WTC11 (cell line): ENCODE results near the gene USP49.

Source experiments
- FOXJ3 ChIP-seq: sonication (generic); formaldehyde crosslinking; IDR thresholded peaks from 2 replicates; pipeline ENCODE4 v1.9.0; 2021; ENCODE audit warnings: missing genetic modification reagents, mild to moderate bottlenecking, borderline replicate concordance
- ZBTB21 ChIP-seq: sonication (generic); formaldehyde crosslinking; IDR thresholded peaks from 2 replicates; pipeline ENCODE4 v1.8.1; 2023; ENCODE audit warnings: mild to moderate bottlenecking, missing genetic modification reagents, borderline replicate concordance
- TF ChIP-seq, protein P1 (sequence below): sonication (generic); formaldehyde crosslinking; IDR thresholded peaks from 2 replicates; pipeline ENCODE4 v1.8.1; 2022; ENCODE audit warnings: low read depth, mild to moderate bottlenecking, moderate library complexity, missing genetic modification reagents, borderline replicate concordance
- TF ChIP-seq, protein P2 (sequence below): fragments of 200-600 bp; IDR thresholded peaks from 2 replicates; pipeline ENCODE4 v1.8.0; 2022; ENCODE audit warnings: antibody characterized with exemption
- TF ChIP-seq, protein P3 (sequence below): sonication (generic); formaldehyde crosslinking; IDR thresholded peaks from 2 replicates; pipeline ENCODE4 v1.8.0; 2022; ENCODE audit warnings: mild to moderate bottlenecking, missing genetic modification reagents

GRCh38 chr6:41786451-41787218, 108.5 kb downstream of the USP49 start:
- TF ChIP-seq ZBTB21 (CRISPR knock-in tag), result no peak
- TF ChIP-seq, protein P1, sequence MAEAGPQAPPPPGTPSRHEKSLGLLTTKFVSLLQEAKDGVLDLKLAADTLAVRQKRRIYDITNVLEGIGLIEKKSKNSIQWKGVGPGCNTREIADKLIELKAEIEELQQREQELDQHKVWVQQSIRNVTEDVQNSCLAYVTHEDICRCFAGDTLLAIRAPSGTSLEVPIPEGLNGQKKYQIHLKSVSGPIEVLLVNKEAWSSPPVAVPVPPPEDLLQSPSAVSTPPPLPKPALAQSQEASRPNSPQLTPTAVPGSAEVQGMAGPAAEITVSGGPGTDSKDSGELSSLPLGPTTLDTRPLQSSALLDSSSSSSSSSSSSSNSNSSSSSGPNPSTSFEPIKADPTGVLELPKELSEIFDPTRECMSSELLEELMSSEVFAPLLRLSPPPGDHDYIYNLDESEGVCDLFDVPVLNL (CRISPR knock-in tag), result no peak
- TF ChIP-seq, protein P2, sequence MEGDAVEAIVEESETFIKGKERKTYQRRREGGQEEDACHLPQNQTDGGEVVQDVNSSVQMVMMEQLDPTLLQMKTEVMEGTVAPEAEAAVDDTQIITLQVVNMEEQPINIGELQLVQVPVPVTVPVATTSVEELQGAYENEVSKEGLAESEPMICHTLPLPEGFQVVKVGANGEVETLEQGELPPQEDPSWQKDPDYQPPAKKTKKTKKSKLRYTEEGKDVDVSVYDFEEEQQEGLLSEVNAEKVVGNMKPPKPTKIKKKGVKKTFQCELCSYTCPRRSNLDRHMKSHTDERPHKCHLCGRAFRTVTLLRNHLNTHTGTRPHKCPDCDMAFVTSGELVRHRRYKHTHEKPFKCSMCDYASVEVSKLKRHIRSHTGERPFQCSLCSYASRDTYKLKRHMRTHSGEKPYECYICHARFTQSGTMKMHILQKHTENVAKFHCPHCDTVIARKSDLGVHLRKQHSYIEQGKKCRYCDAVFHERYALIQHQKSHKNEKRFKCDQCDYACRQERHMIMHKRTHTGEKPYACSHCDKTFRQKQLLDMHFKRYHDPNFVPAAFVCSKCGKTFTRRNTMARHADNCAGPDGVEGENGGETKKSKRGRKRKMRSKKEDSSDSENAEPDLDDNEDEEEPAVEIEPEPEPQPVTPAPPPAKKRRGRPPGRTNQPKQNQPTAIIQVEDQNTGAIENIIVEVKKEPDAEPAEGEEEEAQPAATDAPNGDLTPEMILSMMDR, result no peak; the same call in none of the 2 replicates
- TF ChIP-seq, protein P3, sequence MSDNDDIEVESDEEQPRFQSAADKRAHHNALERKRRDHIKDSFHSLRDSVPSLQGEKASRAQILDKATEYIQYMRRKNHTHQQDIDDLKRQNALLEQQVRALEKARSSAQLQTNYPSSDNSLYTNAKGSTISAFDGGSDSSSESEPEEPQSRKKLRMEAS, result no peak
- TF ChIP-seq FOXJ3 (CRISPR knock-in tag), result no peak
